Right ventricle myocardium inferior (tissue), 1 donor: ENCODE results near the gene ADAM11. TPM values are rescaled to one million over a fixed set of nuclear protein-coding genes. Genes with fewer than 3 reads are reported as not detected.
"Not testable (repeated sequence)": the region's sequence is repeated elsewhere in the genome, so short reads cannot be mapped to it uniquely, and the experiment has no call there.

Source experiments
- ATAC-seq: fragments of 200-7000 bp; cut with Tn5 transposase; one replicate; pipeline ENCODE4 v1.9.1; 2020; ENCODE audit warnings: mild to moderate bottlenecking, moderate library complexity
- DNase-seq: peaks from one replicate; pipeline ENCODE4 v3.0.0; 2021; ENCODE audit errors: missing footprints
- intact Hi-C: fragments of 100-400 bp; cut with DNase I; formaldehyde crosslinking; loops from one replicate; pipeline ENCODE4 v1.11.0; 2022
- total RNA-seq: library from RNA; stranded (reverse); fragmentation: NEBNext Ultra II Directional; extraction: Animal tissue kit (Norgen Biotek cat#: 25700); gene quantifications from one replicate; pipeline ENCODE4 v1.2.1, GENCODE V29; 2021
- donor health status: DM: no; HTN: yes; CAD: no; lungs with severe emphysema.

The ADAM11 gene
- total RNA-seq, 1 donor from 2014 or later = 20.0 TPM

DNA sequence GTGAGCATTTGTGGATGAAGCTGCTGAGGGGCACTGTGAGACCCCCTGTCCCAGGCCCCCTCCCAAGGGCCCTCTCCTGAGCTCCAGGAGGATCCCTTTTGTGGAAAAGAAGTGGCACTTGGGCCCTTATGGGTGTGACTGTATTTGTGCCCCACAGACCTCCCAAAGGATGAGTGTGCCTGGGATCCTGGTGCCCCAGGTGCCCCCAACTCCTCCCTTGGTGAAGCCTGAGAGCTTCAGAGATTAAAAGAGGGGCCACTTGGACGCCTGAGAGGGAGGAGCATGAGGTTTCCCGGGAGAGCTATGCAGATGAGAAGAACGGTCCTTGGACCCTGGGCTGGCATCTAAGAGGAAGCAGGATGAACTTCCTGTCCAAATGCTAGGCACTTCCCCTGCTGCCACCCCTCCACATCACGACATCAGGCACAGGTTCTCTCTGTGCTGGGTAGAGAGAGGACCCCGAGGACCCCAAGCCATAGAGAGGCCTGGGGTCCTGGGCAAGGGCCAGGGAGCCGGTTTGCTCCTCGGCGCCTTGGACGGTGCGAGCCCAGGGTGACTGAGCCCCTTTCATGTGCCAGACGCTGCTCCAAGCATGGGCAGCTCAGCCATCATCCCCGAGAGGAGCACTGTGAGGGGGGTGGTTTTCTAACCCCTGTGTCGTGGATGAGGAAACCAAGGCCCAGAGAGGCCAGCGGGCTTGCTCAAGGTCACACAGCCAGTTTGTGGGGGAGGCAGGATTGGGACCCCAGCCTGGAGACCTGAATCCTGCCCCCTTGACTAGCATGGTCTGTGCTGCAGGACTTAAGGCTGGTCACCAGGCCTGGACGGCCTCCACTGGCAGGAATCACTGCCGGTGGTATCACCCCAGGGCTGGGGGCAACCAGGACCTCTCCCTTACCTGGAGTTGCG lies 5.6 kb upstream of the ADAM11 start:
- ATAC-seq (no peak), DNase-seq (peak; percentile 22)
- intact Hi-C loops = no loop called here

DNA sequence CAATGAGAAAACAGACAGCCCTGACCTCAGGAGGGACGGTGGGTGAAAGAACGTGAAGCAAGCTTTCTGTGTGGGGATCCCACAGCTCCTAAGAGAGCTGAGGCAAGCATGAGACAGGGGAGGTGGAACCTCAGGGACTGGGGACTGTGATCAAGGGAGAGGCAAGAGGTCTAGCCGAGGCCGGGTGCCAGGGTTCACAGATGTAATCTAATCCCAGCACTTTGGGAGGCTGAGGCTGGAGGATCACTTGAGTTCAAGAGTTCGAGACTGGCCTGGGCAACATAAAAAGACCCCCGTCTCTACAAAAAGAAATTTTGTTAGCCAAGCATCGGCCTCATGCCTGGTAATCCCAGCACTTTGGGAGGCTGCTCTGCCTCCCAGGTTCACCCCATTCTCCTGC lies 4.5 kb upstream of the ADAM11 start:
- DNase-seq (peak; percentile 69), ATAC-seq (no peak)
- intact Hi-C loops = no loop called here

DNA sequence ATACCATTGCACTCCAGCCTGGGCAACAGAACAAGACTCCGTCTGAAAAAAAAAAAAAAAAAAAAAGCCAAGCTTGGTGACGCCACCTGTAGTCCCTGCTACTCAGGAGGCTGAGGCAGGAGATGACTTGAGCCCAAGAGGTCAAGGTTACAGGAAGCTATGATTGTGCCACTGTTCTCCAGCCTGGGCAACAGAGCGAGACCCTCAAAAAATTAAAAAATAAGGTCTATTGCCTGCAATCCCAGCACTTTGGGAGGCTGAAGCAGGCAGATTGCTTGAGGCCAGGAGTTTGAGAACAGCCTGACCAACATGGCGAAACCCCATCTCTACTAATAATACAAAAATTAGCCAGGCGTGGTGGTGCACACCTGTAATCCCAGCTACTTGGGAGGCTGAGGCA lies 3.6 kb upstream of the ADAM11 start:
- intact Hi-C loops, DNase-seq, ATAC-seq: not testable (repeated sequence)

DNA sequence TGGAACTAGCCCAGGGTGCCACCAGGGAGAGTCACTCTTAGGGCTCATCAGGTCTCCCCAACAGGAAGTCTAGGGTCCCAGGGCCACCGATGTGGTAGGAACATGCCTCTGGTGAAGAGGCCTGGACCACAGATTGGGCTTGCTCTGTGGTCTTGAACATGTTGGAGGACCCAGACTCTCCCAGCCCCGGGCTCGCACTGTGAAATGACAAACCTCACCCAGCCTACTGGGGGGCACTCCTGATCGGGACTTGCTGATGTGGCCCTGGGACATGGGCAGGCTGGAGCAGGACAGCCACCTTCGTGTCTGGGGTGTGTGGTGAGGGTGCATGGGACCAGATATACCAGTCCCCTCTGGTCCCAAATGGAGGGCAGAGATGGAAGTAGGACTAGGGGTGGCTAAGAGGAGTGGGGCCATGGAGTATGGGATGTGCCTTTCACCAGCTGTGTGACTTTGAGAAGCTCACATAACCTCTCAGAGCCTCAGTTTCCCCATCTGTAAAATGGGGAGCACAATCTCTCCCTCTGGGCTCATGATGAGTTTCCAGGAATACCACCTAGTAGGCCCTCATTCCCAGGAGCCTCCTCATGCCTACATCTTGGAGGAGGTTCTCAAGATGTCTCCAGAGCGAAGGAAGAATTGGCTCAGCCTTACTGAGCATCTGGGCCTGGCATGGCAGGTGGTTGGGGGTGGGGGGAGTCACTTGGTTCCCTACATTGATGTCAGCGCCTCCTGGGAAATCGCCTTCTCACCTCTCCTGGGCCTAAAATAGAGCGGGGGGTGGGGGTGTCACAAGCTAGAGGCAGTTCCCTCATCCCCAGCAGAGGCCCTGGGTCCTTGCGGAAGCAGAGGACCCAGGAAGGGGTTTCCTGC lies 1.5 kb upstream of the ADAM11 start:
- DNase-seq (peak; percentile 69), ATAC-seq (peak; percentile 77)
- intact Hi-C loops = no loop called here

DNA sequence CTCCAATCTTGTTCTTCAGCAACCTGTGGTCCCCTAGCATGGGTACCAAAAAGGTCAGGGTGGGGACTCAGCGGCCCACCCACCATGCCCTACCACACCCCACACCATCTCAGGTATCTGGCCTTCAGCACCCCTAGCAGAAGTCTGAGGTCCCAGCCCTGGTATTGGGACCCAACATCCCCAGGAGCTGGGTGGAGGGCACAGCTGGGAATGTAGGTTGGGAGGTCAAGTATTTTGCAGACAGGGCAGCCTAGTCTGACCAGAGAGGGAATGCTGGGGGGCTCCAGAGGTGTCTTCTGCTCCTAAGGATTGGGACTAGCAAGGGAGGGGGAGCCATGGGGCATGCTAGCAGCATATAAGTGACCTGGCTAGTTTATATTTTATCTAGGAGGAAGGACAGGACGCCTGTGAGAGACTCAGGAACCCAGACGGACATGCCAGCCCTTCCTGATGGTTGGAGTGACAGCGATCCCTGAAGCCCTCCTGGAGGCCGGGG lies 822 bp upstream of the ADAM11 start:
- ATAC-seq (peak; percentile 3), DNase-seq (peak; percentile 37)
- intact Hi-C loops = no loop called here

DNA sequence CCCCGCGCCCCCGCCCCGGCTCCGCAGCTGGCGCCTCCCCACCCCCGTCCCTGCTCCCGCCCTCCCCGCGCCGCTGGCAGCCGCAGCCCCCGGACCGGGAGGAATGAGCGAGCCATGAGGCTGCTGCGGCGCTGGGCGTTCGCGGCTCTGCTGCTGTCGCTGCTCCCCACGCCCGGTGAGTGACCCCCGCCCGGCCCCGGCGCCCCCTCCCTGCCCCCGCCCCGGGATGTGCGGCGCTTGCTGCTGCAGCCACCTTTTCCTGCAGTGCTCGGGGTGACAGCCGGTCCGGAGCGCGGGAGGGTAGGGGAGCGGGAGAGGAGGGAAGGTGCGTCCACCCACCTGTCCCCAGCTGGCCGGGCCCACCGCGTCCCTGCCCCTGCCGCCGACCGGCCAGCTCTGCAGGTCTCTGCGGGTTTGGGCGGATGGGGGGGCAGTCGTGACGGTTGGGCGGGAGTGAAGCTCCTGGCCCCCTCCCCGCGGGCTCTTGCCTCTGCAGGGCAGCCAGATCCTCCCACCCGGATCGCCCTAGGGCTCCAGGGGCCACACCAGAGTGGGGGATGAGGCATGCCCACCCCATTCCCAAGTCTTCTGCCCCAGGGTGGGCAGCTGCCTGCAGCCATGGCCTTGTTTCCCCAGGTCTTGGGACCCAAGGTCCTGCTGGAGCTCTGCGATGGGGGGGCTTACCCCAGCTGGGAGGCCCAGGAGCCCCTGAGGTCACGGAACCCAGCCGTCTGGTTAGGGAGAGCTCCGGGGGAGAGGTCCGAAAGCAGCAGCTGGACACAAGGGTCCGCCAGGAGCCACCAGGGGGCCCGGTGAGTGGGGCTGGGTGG lies 513 bp downstream of the ADAM11 start:
- intact Hi-C loops = no loop called here
- DNase-seq (peak; percentile 63), ATAC-seq (no peak)

DNA sequence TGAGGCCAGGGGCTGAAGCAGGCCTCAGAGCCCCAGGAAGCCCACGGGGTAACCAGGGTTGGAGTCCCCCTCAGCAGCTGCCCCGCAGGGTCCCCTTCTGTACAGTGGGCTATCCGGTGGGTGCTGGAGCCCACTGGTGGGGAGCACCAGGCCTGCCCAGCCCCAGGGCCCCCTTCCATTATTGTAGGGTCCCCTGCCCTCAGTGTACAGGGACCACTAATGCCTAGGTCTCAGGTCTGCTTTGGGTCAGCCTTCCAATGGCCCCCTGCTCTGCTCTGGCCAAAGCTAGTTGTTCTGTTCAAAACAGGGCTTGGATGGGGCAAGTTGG lies 1.1 kb downstream of the ADAM11 start:
- intact Hi-C loops = no loop called here
- DNase-seq = no peak
- no peak for ATAC-seq

DNA sequence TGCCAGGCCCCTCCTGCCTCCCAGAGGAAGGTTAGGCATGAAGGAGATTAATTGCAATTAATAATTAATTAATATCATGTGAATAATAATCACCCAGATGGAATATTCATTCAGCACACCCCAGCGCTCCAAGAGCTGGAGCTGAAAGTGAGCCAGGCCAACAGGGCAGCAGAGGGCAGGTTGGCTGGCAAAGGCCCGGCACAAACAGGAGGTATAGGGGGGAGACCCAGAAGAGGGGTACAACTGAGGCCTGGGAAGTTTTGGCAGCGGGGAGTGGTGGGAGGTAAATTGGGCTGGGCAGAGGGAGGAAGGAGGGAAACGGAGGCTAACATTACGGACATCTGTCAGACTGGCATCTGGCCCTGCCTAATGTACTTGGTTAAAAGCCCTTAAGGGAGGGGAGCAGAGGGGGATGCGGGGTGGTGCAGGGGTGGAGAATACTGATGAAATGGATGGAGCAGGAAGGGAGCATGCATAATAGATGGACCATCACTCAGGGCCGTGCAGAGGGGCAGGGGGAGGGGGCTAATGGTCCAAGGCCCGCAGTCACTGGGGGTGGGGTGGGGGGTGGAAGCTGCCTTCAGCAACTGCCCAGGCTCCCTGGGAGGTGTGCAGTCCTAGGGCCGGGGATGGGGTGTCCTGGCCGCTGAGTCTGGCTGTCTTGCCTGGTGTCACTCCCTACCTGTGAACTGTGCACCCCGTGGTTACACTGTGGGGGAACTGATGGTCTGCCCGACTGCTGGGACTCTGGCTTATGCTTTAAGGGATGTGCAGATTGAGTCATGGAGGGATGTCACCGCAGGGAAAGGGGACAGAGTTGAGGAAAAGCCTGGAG lies 1.9 kb downstream of the ADAM11 start:
- DNase-seq (peak; percentile 25), ATAC-seq (no peak)
- intact Hi-C loops = no loop called here

DNA sequence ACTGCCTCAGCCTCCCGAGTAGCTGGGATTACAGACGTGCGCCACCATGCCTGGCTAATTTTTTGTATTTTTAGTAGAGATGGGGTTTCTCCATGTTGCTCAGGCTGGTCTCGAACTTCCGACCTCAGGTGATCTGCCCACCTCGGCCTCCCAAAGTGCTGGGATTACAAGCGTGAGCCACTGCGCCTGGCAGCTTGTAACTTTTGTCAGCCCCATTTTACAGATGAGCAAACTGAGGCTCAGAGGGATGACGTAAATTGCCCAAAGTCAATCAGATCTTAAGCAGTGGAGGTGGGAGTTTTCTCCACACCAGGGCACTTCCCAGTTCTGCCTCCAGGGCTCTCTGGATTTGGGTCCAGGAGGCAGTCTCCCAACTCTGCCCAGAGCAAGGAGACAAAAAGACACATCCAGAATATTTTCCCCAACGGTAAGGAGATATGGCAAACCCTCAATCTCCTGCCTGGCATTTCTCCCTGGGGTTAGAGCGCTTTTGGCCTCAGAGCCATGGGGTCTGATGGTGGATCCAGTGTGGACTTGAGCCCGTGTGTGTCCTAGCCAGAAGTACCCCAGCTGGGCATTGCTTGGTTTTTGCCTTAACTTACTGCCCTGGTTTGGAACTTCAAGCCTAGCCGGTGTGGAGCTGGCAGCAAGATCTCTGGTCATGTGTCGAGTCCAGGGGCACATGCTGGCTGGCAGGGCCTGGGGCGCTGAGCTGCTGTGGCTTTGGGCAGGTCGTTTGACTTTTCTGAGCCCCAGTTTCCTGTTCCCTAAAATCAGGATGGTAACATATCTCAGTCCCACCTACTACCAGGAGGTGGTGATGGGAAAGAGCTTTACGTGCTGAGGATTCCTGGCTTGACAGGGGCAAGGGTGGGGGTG lies 3.4 kb downstream of the ADAM11 start:
- intact Hi-C loops = no loop called here
- DNase-seq (peak; percentile 69), ATAC-seq (no peak)

DNA sequence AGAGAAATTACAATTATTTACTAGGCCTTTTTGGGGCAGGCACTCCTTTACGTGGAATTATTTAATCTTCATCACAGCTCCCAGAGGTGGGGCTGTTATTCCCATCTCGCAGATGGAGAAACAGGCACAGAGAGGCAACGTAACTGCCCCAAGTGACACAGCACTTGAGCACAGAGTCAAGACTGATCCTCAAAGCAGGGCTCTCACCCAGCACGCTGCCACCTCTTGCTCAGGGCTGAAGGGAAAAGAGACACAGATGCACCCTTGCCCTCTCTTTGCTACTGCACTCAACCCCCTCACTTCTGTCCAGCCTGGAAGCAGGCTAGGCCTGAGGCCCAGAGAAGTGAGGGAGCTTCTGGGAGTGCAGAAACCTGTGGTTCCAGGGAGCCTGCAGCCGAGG lies 4.4 kb downstream of the ADAM11 start:
- intact Hi-C loops = no loop called here
- peak; percentile 33 for DNase-seq
- no peak for ATAC-seq

DNA sequence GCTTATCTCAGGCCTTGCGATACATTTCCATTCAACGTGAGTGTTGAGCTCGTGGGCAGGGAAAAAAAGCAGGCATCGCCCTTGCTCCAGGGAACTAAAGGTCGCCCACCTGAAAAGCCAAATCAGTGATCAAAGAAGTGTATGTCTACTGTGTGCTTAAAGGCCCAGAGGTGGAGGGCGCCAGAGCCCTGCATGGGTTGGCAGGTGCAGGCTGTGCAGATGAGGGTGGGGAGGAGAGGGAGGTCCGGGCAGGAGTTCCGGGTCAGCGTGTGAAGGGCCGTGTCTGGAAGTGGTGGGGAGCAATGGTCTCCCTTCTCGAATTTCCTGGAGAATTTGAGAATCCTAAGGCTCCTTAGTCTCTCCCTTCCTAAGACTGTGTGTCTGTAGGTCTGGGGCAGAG lies 7.2 kb downstream of the ADAM11 start:
- no peak for ATAC-seq
- peak; percentile 50 for DNase-seq
- intact Hi-C loops = no loop called here

DNA sequence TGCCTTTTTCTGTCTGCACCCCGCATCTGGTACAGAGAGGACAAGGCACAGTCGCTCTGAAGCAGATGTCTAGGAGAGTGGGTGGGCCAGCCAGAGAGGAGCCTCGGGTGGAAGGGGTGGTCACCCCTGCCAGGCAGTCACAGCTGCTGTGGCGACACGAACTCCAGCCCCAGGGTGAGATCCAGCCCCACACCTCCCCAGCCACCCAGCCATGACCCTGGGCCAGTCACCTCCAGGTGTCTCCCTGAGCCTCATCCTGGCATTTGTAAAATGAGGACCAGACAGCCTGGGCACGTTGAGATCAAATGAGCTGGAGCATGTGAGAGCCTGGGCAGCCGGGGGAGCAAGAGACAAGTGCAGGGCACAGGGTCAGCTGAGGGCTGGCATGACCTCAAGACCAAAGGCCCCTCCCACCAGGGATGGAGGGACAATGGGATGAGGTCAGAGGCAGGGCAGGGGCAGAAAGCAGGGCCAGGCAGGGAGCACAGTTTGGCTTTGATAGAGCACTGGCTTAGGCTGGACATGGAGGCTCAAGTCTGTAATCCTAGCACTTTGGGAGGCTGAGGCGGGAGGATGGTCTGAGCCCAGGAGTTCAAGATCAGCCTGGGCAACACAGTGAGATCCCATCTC lies 7.7 kb downstream of the ADAM11 start:
- ATAC-seq = peak; percentile 53
- DNase-seq = peak; percentile 49
- intact Hi-C loops = no loop called here

DNA sequence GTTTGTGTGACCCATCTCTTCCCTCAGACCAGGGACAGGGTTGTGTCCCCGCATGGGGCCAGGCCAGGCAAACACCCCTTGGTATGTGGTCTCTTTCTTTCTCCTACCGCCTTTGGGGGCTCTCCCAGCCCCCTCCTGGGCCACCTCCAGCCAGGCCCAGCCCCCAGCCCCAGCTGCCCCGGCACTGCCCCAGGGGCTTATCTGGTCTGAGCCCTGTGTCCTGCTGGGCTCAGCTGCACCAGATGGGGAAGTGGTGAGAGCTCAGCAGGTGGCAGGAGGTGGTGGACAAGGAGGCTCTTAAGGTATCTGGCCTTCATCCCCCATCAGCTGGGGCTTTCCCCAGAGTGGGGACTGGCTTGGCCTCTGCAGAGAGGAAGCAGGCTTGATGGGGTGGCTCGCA lies 8.7 kb downstream of the ADAM11 start:
- intact Hi-C loops = no loop called here
- ATAC-seq (no peak), DNase-seq (peak; percentile 13)

DNA sequence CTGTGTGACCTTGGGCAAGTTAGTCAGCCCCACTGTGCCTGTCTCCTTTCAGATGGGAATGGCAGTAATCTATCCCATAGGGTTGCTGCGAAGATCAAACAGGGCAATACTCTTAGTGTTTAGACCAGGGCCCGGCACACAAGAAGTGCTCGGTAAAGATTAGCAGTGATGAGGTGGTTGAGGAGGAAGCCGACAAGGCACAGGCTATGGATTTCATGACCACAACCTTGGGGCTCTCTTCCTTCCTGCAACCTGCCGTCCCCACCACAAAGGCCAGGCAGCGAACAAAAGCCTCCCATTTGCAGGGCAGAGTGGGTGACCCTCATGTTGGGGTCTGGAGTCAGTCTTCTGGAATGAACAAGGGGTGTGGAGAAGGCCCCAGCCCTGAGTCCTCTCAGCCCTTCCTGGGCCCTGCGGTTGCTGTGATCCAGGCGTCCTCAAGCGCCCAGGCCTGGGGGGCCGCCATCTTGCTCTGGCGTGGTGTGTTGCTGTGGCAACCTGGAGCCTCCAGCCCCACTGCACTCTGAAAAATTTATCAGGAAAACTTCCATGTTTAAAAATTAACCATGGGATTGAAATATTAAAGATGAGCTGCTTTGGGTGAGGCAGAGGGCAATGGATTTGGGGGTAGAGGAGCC lies 9.8 kb downstream of the ADAM11 start:
- peak; percentile 21 for DNase-seq
- no peak for ATAC-seq
- intact Hi-C loops = no loop called here

DNA sequence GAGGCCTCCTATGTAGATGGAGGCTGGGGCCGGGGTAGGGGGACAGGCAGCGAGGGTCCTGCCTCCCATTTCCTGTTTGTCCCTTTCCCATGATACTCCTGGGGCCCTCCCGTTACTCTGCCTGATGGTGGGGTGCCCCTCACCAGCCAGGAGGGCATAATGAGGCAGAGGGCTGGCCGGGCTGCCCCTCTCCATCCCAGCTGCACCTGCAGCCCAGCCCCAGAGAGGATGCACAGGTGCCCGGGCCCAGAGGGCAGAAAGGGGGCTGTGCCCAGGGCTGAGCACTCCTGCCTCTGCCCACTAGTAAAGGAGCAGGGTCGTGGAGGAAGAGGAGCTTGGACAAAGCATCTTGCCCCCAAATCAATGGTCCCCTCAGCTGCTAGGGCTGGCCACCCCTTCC lies 10.4 kb downstream of the ADAM11 start:
- intact Hi-C loops = no loop called here
- ATAC-seq (no peak), DNase-seq (peak; percentile 2)

DNA sequence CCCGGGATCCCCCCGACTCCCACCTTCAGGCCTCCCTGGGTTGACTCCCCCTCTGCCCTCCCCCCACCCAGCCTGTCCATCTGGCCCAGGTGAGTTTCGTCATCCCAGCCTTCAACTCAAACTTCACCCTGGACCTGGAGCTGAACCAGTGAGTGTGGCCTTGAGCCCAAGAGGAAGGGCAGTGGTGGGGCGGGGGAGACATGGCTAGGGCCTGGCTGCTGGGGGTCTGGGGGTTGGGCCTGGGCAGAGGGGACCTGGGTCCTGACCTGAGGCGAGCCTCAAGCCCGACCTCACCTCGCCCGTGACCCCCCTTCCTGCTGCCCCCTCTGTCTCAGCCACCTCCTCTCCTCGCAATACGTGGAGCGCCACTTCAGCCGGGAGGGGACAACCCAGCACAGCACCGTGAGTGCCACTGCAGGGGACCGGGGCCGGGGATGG lies 10.9 kb downstream of the ADAM11 start:
- intact Hi-C loops = loop anchor here (10.0 kb wide), 1 partner anchor 335 kb away; no protein-coding TSS in a partner anchor
- ATAC-seq = no peak
- DNase-seq = peak; percentile 60
